Adrenal gland (tissue), 12 donors: ENCODE results near the gene ATP2B3. TPM values are rescaled to one million over a fixed set of nuclear protein-coding genes. Genes with fewer than 3 reads are reported as not detected.

Source experiments
- DNase-seq, 7 donors: peaks; one replicate each; pipeline ENCODE4 v3.0.0-alpha.2; 2019 to 2020
- H3K27ac ChIP-seq, 5 donors: fragments of 200-600 bp; sonication (generic) in 4 of 5; 1 replicate in 3 of 5; 2 replicates in 2 of 5; pipeline versions ENCODE4 v1.5.1 to v1.8.0; 2016 to 2020; ENCODE audit warnings: mild to moderate bottlenecking in 1 of 5
- H3K27me3 ChIP-seq: fragments of 200-600 bp; 2 replicates; pipeline ENCODE4 v1.8.0; 2021
- H3K36me3 ChIP-seq, 2 donors: fragments of 200-600 bp; replicated peaks in 1 of 2; 1 replicate in 1 of 2; 2 replicates in 1 of 2; pipeline versions ENCODE4 v1.5.1 to v1.8.0; 2018 to 2022
- H3K4me1 ChIP-seq, 2 donors: fragments of 200-600 bp; replicated peaks in 1 of 2; 1 replicate in 1 of 2; 2 replicates in 1 of 2; pipeline versions ENCODE4 v1.5.1 to v1.8.0; 2018 to 2021
- H3K4me3 ChIP-seq, 4 donors: fragments of 200-600 bp; sonication (generic) in 3 of 4; one replicate each; pipeline ENCODE4 v1.5.1; 2016 to 2018
- H3K9me3 ChIP-seq, 3 donors: fragments of 200-600 bp; sonication (generic) in 1 of 3; replicated peaks in 1 of 3; 1 replicate in 2 of 3; 2 replicates in 1 of 3; pipeline versions ENCODE4 v1.5.1 to v1.8.0; 2016 to 2021
- POLR2A ChIP-seq, 2 donors: fragments of 450-650 bp; IDR thresholded peaks; one replicate each; pipeline ENCODE4 v1.6.1; 2017; ENCODE audit warnings: antibody characterized with exemption in 2 of 2, mild to moderate bottlenecking in 2 of 2, moderate library complexity in 1 of 2
- WGBS, 4 donors: extraction: QIAGEN DNeasy Blood & Tissue Kit in 2 of 4; methylation state at CpG; one replicate each; pipeline versions ENCODE4 v1.1.5 to v1.1.7; 2013 to 2017; 5-methylcytosine and 5-hydroxymethylcytosine counted together
- intact Hi-C, 2 donors: fragments of 100-400 bp; cut with DNase I; formaldehyde crosslinking; loops; one replicate each; pipeline versions ENCODE4 v1.14.1 to v1.15.0; 2022 to 2023
- polyA plus RNA-seq, 3 donors: library from polyadenylated mRNA; stranded (reverse); fragments of 200-250 nt in 2 of 3; fragments of 350-450 nt in 1 of 3; fragmentation: Illumina TruSeq in 1 of 3; extraction: RNeasy Lipid Tissue Mini Kit (QIAGEN cat#74804) in 1 of 3; gene quantifications; one replicate each; pipeline ENCODE4 v1.2.3, GENCODE V29; 2013 to 2014
- total RNA-seq, 9 donors: library from RNA; depleted of rRNA in 4 of 9; stranded (reverse); fragments of >200 nt in 4 of 9; fragments of 120-200 nt in 1 of 9; fragmentation: NEBNext Ultra II Directional in 1 of 9; extraction: Animal tissue kit (Norgen Biotek cat#: 25700) in 1 of 9; gene quantifications; one replicate each; pipeline versions ENCODE4 v1.1.0 to v1.2.4, GENCODE V29; 2013 to 2023
- TF ChIP-seq, protein P1 (sequence below), 6 experiments: fragments of 450-650 bp in 4 of 6; fragments of 200-600 bp in 2 of 6; sonication (generic) in 1 of 6; IDR thresholded peaks; 1 replicate in 5 of 6; 2 replicates in 1 of 6; pipeline versions ENCODE4 v1.5.1 to v1.8.0; 2016 to 2021; ENCODE audit warnings: antibody characterized with exemption in 6 of 6, mild to moderate bottlenecking in 2 of 6, moderate library complexity in 1 of 6
- donor health status: healthy with polysubstance abuse.
- donor health status: Bipolar disorder and iron deficiency.
- donor health status: DM: yes; HTN: yes; CAD: no.
- donor health status: DM: no; HTN: no; CAD: no.
- donor health status: DM: no; HTN: no; CAD: no.
- donor health status: DM: yes; HTN: yes; CAD: no.

ATP2B3 gene
- total and polyA plus RNA-seq, 12 donors, result 1.1 to 46.4 (median 15.4) TPM

DNA sequence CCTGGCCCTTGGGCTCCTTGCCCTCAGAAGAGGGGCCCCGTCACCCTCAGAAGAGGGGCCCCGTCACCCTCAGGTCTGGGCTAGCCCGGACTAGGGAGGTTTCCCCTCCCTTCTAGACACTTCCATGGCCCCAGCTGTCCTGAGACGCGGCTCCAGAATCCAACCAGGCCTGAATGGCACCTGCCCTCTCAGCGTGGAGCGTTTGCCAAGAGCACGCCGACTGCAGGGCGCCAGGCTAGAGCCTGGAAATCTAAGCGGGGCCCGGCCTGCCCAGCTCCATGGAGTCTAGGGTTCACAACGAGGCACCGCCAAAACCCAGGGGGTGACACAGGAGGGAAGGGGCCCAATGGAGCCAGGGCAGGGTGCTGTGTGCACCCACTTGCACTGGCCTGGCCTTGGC, 7.8 kb upstream of the ATP2B3 start:
- no peaks in the 10 kb centered on the region for H3K9me3 ChIP-seq
- intact Hi-C loops, result loop anchor here in 1 of 2 donors (5.0 kb wide), 1 partner anchor 47 kb away; no protein-coding TSS in a partner anchor
- 88 to 89% methylated on average over 14 of the region's 14 CpGs; no CpG with 5 or more reads in 2 of the 4 donors for WGBS, 4 donors
- peaks cover 3% of the 10 kb centered on the region for H3K27me3 ChIP-seq
- no peak for DNase-seq
- TF ChIP-seq, protein P1, sequence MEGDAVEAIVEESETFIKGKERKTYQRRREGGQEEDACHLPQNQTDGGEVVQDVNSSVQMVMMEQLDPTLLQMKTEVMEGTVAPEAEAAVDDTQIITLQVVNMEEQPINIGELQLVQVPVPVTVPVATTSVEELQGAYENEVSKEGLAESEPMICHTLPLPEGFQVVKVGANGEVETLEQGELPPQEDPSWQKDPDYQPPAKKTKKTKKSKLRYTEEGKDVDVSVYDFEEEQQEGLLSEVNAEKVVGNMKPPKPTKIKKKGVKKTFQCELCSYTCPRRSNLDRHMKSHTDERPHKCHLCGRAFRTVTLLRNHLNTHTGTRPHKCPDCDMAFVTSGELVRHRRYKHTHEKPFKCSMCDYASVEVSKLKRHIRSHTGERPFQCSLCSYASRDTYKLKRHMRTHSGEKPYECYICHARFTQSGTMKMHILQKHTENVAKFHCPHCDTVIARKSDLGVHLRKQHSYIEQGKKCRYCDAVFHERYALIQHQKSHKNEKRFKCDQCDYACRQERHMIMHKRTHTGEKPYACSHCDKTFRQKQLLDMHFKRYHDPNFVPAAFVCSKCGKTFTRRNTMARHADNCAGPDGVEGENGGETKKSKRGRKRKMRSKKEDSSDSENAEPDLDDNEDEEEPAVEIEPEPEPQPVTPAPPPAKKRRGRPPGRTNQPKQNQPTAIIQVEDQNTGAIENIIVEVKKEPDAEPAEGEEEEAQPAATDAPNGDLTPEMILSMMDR (IDR thresholded peaks at IDR 0.05), result no peak
- TF ChIP-seq POLR2A (IDR thresholded peaks at IDR 0.05), result no peak
- H3K4me1 ChIP-seq, result no peaks in the 10 kb centered on the region
- no peaks in the 10 kb centered on the region for H3K36me3 ChIP-seq
- no peak overlapping the region for H3K27ac ChIP-seq
- H3K4me3 ChIP-seq, result no peak overlapping the region

DNA sequence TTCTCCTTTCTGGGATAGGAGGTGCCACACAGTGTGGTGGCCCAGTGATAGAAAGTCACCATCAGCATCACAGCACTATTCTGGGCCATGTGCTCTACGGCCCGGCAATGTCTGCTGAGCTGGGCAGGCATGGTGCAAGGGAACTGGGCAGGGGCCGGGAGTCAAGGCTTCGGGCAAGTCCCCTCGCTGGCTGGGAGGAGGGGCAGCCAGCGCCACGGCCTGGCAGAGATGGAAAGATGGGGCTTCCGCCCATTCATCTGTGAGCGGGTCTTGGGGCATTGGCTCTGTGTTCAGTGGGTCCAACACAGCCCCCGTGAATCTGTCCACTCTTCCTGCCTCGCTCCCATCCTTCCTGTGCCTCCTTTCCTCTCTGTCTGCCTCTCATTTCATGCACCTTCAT, 7.1 kb upstream of the ATP2B3 start:
- Histone ChIP-seq H3K4me1 (no peaks in the 10 kb centered on the region), H3K9me3 (no peaks in the 10 kb centered on the region), H3K27me3 (no peaks in the 10 kb centered on the region), H3K4me3 (no peak overlapping the region), H3K36me3 (no peaks in the 10 kb centered on the region), H3K27ac (no peak overlapping the region)
- intact Hi-C loops, result no loop called here
- no peak for DNase-seq
- WGBS, 4 donors, result 53 to 95% (median 80%) methylated on average over 2 to 11 of the region's 11 CpGs
- TF ChIP-seq, protein P1 (IDR thresholded peaks at IDR 0.05), result no peak
- no peak for TF ChIP-seq POLR2A (IDR thresholded peaks at IDR 0.05)

DNA sequence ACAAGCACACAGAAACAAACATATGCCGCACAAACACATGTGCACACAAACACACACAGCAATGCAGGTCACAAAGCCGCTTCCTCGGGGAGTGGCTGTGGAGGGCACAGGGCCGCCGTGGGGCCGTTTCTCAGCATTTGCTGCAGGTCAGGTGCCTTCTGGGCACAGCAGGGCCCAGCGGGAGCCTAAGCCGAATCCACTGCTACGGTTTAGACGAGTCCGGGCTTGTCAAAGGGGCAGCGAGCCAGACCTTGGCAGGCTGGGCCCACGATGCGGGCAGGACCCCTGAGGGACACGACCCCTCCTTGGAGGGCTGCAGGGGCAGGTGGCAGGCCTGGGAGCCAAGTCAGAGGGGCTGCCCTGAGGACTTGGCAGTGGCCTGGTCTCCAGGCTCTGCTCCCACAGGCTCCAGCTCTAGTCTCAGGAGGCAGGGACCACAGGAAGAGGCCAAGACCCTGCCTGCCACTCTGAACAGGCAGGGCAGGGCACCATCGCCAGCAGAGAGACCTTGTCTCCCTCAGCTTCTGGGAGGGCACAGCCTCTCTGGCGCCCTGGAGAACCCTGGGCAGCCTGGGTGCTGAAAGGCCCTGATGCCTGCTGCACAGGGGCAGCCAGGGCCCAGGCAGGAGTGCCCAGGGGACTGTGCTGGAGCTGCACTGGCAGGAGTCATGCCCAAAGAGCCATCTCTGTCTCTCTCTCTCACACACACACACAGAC, 5.5 kb upstream of the ATP2B3 start:
- no peaks in the 10 kb centered on the region for H3K9me3 ChIP-seq
- WGBS, 4 donors, result 79 to 89% (median 85%) methylated on average over 2 to 17 of the region's 17 CpGs; no CpG with 5 or more reads in 1 of the 4 donors
- no peak for TF ChIP-seq POLR2A (IDR thresholded peaks at IDR 0.05)
- TF ChIP-seq, protein P1 (IDR thresholded peaks at IDR 0.05), result no peak
- no peaks in the 10 kb centered on the region for H3K36me3 ChIP-seq
- H3K27ac ChIP-seq, result no peak overlapping the region
- H3K4me1 ChIP-seq, result no peaks in the 10 kb centered on the region
- no peak overlapping the region for H3K4me3 ChIP-seq
- intact Hi-C loops, result no loop called here
- peaks cover 6% of the 10 kb centered on the region for H3K27me3 ChIP-seq
- no peak for DNase-seq

DNA sequence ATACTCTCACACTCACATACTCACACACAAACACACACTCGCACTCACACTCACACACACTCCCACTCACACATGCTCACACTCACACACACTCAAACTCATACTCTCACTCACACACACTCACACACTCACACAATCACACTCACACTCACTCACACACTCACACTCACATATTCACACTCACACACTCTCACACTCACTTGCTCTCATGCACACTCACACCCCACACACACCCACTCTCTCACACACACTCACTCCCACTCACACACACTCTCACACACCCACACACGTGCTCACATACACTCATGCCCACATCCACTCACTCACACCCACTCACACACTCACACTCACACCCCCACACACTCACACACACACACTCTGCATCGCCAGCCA, 4.9 kb upstream of the ATP2B3 start:
- DNase-seq, result no peak
- Histone ChIP-seq H3K27ac (no peak overlapping the region), H3K36me3 (no peaks in the 10 kb centered on the region), H3K4me3 (no peak overlapping the region), H3K4me1 (no peaks in the 10 kb centered on the region), H3K27me3 (peaks cover 11% of the 10 kb centered on the region), H3K9me3 (no peaks in the 10 kb centered on the region)
- intact Hi-C loops, result no loop called here
- TF ChIP-seq, protein P1 (IDR thresholded peaks at IDR 0.05), result no peak
- TF ChIP-seq POLR2A (IDR thresholded peaks at IDR 0.05), result no peak
- 57 to 70% (median 64%) methylated on average over 3 of the region's 3 CpGs for WGBS, 4 donors
